HL-60/S4 treated with phorbol 12-myristate 13-acetate at 8.2 ng/mL for 4 days and 3 days (cell line): ENCODE measurements around the gene PLA2G2F.
"Not testable (repeated sequence)": the region's sequence is repeated elsewhere in the genome, so short reads cannot be mapped to it uniquely, and the experiment has no call there.

Experiments used
- in situ Hi-C: fragments of 300-500 bp; cut with MboI; formaldehyde crosslinking; loops from 2 replicates; pipeline ENCODE4 v1.15.0; 2022; ENCODE audit warnings: low sequenced_read_pairs

PLA2G2F gene

DNA sequence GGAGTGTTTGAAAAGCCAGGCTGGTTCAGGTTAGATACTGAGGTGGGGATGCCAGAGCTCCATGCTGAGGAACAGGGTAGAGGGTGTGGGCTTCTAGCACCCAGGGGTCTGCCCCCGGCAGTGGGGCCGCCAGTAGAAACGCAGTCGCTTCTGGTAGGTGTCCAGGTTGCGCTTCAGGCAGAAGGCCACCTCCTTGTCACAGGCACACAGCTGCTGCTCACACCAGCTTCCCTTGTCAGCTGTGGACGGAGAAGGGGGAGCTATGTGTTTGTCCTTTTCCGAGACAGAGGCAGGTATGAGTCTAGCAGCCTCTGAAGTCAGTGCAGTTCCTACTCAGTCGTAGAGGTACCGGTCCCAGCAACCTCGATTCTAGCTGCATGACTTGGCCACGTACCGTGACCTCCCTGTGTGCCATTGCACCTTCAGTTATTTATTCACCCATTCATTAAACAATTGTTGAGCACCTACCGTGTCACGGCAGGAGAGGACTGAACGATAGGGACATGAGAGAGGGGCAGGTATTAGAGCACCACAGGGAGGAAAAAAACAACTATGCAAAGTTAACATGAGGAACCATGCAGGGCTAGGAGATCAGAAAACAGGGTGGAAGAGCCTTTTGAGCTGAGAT lies 25.0 kb upstream of the PLA2G2F start:
- in situ Hi-C loops: no loop called here

DNA sequence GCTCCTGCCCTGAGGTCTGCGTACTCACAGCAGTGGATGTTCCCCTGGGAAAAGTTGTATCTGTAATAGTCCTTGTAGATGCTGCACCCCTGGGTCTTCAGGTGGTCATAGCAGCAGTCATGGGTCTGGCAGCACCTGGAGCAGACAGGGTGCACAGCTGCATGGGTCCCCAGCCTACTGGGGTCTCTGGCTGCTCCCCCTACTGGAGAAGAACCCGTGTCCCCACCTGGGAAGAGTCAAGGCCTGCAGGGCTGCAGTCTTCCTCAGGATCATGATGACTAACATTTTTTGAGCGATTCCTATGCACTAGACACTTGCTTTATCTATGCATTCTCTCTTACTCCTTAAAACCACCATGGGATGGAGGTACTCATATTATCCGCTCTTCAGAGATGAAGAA lies 23.6 kb upstream of the PLA2G2F start:
- in situ Hi-C loops: no loop called here

DNA sequence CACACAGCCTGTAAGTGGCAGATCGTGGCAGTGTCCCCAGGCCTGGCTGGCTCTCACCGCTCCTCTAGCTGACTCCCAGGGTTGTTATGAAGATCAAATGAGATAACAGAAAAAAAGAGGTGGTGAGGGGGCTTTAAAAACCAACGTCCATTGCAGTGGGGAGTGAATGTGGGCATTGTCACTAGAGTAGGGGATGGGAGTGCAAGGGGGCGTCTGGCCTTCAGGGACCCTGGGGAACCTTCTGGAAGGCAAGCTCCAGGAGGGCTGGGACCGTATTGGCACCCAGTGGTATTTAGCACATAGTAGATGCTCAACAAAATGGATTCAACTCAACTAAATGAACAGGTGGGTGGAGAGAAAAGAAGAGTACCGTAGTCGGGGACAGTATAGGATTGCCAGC lies 23.2 kb upstream of the PLA2G2F start:
- in situ Hi-C loops: no loop called here

DNA sequence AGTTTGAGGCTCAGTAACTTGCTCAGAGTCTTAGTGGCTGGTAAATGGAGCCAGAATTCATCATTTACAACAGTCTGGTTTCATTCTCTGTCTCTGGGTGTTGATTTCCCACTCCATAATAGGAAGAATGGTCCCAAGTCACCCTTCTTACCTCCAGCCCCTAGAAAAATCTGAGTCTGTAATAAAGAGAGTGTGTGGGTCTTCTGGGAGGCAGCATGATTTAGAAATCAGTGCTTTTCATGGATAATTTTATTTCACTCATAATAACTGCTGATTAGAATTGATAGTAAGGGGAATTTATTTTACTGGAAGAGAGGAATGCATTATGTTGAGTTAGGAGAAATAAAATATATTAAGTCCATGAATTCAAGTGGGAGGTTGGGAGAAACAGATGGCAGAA lies 21.9 kb upstream of the PLA2G2F start:
- in situ Hi-C loops: no loop called here

DNA sequence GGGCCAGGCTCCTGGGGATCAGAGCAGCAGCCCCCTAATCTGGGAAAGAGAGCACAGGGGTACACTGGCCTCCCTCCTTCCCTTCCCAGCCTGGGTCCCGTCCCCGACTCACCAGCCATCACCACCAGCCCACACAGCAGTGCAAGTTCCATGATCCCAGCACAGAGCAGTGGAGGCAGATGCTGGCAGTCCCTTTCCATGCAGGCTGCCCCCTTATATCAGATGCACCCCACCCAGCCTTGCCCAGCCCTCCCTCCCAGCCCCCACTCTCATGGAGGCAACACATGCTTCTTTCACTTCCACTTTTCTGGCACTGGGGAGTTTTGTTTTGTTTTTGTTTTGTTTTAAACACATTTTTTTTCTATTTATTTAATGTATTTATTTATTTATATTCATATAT lies 19.8 kb upstream of the PLA2G2F start, which contains the start of gene PLA2G2D:
Gene PLA2G2D, minus strand, starts transcription at position 190 of the 400 bp plus-strand sequence. Its CDS starts 38 bp downstream, at position 152.
- in situ Hi-C loops: no loop called here

DNA sequence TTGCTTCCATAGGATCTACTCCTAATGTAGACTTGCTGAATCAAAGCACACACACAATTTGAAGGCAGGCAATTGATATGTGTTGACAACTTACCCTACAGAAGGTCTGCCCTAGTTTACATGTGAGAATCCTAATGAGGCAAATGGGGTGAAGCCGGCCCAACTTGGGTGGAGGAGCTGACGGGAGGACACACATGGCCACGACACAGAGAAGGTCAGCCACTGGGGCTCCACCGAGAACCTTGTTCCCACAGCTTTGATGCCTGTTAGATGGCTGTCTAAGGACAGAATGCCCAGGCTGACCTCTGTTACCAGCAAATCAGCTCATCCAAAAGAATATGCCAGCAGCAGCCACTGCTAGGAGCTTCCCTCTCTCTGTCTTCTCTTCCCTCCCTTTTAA lies 18.3 kb upstream of the PLA2G2F start:
- in situ Hi-C loops: no loop called here

DNA sequence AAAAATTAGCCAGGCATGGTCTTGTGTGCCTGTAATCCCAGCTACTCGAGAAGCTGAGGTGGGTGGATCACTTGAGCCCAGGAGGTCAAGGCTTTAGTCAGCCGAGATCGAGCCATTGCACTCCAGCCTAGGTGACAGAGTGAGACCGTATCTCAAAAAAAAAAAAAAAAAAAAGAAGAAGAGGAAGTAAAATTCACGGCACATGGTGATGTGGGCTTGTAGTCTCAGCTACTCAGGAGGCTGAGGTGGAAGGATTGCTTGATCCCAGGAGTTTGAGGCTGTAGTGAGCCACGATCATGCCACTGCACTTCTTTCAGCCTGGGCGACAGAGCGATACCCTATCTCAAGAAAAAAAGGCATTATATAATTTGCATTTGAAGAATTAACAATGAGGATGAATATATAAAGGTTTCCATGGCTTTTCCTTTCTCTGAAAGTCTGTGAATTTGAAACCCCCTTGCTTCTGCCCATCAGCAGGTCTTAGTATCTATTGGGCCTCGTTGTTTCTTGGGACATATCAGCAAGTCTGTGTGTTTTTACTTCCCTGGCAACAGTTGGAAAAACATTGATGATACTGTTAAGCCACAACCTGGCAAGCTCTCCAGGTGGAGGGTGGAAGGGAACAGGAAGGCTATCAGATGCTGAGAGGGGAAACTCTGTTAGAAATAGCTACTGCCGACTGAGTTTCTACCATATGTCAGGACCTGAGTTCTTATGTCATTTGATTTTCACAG lies 15.2 kb upstream of the PLA2G2F start:
- in situ Hi-C loops: no loop called here

DNA sequence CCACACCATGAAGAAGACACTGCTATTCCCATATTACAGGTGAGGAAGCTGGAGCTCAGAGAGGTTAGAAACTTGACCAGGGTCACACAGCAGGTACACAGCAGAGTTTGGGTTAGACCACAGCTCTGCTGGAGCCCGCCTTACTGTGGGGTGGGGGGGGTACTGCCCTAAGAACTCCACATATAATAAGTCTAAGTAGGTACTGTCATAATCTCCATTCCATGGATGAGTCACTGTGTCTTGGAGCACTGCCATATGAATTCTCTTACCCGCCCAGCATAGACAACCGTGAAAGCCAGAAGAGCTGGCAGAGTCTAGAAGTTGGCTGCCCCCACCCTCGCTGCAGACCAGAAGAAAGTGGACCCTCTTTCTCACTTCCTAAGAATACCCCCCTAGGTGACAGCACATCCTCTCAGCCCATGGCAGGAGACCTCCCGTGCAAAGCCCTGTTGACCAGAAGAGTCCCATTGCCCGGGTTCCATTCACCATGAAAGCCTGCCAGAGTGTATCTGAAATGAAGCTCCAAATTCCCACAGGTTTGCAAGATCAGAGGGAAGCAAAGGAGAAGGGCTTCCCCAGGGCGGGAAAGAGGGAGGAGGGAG lies 14.6 kb upstream of the PLA2G2F start:
- in situ Hi-C loops: no loop called here

DNA sequence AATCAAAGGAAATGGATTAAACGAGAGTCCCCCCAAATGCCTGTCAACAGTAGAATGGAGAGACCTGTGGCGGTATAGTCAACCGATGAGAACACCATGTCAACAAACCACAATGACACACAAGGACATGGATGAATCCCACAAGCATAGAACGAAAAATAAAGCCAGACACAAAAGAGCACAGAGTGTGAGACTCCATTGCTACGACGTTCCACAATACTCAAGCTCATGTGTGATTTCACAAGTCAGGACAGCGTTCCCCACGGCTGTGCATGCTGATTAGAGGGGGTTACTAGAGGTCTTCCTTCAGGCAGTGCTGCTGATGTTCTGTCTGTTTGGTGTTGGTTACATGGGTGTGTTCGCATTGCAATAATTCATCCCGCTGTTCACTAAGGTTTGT lies 14.0 kb upstream of the PLA2G2F start:
- in situ Hi-C loops: no loop called here

DNA sequence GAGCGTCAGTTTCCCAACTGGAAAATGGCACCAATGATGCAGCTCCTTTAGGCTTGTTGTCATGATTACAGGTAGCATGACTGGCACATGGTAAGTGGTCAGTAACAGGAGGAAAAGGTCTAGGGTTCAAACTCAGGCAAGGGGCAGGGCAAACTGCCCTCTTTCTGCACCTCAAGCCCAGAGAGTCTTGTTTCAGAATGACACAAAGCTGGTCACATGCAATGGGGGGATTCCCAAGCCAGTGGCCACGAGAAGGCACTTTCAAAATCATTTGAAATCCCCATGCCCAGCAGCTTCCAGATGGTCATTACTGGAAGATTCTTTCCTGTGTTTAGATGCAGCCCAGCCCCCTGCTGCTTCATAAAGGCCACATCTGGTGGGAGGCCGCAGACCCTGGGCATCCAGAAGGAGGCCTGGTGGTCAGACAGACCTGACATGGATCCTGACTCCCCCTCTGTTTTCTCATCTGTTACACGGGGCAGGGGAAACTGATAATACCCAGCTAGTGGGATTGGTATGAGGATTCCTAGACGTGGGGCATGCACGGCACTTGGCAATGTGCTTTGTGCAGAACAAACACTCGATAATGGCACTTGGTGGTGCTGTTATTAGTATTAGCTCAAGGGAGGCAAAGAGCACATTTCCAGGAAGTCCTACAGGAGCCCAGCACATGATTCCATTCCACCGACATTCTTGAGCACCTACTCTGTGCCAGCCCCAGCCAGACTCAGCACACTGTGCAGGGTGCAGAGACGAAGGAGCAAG lies 12.9 kb upstream of the PLA2G2F start:
- in situ Hi-C loops: no loop called here

DNA sequence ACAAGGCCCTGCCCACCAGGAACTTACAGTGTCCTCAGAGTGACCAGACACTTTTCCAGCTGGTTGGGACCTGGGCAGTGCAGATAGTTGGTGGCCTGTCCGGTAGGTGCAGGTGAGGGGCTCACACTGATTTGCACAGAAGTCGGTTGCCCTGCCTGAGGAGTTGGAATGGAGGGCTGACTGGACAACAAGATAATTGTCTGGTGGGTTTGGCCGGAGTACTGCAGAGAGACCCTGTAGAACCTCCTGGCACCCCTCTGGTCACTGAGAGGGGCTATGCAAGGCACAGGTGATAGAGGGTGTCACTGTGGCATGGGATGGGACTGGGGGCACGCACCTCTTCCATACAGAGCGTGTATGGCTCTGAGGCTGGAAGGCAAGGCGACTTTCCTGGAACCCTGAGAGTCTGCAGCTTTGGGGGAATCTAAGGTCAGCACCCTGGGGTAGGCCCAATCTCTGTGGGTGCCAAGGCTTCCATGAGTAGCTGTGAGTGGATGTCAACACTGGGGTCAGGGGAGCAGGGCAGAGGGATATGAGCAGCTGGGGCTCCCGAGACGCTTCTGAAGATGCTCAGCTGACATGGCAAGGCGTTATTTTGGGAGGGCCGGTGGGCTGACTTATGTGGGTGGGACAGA lies 12.2 kb upstream of the PLA2G2F start:
- in situ Hi-C loops: no loop called here

DNA sequence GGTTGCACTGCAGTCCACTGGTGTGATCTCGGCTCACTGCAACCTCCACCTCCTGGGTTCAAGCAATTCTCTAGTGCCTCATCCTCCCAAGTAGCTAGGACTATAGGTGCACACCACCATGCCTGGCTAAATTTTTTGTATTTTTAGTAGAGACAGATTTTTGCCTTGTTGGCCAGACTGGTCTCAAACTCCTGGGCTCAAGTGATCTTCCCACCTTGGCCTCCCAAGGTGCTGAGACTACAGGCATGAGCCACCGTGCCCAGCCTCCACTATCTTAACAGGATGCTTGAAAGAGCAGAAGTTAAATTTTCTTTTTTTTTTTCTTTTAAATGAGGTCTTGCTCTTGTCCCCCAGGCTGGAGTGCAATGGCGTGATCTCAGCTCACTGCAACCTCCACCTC lies 8.6 kb upstream of the PLA2G2F start:
- in situ Hi-C loops: not testable (repeated sequence)

DNA sequence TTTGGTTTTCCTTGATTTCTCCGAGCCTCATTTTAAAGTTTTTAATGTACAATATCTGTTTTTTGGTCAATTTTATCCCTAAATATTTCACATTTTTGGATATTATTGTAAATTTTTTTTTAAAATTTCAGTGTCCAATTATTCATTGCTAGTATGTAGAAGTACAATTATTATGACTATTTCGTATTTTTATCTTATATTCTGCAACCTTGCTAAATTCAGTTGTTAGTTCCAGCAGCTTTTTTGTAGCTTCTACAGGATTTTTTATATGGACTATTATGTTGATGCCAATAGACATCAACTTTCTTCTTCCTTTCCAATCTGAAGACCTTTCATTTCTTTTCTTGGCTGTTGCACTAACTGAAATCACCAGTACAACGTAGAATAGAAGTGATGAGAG lies 4.1 kb upstream of the PLA2G2F start:
- in situ Hi-C loops: no loop called here

DNA sequence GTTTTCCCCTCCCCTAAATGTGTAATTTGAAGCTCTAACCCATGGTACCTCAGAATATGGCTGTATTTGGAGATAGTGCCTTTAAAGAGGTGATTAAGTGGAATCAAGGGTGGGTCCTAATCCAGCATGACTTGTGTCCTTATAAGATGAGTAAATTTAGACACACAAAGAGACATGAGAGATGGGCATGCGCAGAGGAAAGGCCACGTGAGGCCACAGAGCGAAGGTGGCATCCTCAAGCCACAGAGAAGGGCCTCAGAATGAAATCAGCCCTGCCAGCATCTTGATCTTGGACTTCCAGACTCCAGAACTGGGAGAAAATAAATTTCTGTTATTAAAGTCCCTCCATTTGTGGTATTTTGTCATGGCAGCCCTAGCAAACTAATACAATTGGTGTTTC lies 2.9 kb upstream of the PLA2G2F start:
- in situ Hi-C loops: no loop called here

DNA sequence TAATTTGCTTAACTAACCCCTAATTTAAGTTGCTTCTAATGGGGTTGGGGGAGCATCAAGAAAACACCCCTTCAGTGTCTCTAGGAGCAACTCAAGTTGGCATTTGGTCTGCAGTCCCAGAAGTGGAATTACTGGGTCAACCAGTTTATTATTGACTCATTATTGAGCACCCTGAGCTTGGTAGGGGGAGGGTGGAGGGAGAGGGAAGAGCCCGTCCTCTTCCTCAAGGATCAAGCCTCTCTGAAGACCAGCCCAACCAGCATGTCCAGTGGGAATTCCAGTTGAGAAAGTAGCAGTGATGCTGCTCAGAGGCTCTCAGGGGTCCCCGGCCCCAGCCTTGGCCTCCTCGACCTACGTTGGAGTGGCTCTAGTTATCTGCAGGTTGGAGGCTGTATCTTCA lies 2.1 kb upstream of the PLA2G2F start:
- in situ Hi-C loops: no loop called here

DNA sequence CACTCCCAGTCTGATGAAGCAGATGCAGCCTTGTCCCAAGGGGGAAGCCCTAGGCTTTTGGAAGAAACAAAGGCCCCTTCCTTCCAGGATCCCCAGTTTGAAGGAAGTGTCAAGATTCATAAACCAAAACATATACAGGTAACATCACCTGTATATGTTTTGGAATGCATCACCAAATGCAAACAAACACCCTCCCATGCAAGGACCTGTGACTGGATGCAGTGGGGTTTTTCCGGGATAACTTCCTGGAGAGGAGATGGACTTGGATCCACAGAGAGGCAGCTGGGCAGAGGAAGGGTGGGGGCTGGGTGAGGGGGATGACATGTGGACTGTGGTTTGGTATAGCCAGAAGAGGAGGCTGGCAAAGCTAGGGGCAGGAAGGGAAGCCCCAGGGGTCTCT lies 1.5 kb upstream of the PLA2G2F start:
- in situ Hi-C loops: no loop called here

DNA sequence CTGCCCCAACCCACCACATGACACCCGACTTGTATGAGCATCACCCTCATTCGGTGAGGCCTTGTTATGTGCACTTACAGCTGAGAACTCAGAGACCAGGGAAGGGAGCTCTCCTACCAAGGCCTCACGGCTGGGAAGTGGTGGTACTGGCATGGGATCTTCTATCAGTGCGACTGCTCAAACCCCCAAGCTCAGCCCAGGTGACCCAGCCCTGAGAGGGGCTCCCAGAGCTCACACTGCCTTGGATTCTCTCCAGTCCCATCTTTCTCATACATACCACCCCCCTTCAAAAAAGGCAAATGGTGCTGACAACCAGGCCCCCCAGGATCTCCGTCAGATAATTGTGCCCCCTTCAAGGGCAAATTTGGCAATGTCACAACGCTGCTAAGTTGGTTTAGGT lies 777 bp upstream of the PLA2G2F start:
- in situ Hi-C loops: no loop called here

DNA sequence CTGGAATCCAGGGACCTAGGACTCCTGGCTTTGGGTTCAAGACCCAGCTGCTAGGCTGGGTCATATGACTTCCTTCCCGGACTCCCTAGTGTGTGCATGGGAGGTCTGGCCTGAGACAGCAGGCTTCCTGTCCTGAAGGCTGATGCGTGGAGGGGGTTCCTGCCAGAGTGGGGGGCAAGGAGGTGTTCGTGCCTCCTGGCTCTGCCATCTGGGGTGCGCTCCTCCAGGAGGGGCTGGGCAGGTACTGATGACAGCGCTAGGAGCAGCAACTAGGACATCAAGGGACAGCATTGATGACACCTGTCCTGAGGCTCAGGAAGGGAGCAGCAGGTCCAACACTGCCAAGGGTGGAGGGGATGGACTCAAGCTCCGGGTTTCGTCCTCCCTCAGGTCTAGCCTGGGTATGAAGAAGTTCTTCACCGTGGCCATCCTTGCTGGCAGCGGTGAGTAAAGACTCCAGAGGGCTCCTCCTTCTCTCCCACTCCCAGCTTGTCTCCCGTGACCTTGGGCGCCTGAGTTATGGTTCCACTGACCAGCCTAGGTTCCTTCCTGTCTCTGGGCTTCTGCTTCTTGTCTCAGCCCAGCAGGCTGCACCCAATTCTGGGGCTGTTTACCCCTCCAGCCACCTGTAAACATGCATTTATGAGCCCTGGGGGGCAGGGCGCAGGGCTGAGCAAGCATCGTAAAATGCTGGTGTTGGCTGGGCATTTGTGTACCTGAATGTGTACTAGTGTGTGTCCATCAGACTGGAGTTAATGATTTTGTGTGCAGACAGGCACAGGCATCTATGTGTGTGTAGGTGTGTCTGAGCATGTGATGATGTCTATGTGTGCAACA lies 871 bp downstream of the PLA2G2F start:
- in situ Hi-C loops: no loop called here

DNA sequence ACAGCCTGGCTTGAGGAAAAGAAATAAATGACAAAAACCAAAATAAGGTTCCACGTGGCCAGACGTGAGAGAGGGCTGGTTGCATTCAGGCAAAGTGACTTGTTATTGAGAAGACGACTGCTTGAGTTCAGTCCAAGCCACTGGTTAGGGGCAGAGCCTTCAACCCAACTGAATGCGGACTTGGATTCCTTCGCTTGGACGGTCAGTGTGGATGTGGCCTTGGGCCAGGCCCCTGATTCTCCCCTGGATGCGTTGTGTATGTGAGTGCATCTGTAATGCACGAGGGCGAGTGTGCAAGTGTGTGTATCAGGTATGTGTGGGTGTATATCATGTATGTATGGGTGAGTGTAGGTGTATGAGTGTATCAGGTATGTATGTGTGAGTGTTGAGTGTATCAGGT lies 1.9 kb downstream of the PLA2G2F start:
- in situ Hi-C loops: no loop called here

DNA sequence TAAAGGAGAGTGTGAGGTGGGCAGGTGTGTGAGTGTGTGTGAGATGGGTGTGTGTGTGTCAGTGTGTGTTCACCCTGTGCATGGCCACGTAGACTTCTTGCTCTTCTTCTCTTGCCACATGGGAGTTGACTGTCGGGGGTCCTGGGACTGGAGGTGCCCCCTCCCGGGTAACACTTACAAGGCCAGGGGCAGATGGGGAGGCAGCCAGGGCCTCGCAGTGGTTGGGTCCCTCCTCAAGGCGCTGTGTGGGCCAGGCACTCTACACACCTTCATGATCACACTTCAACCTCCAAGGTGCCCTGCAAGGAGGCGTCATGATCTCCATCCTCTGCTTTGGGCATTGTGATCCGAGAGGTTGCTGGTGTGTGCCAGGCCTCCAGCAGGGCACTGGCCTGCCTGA lies 2.3 kb downstream of the PLA2G2F start:
- in situ Hi-C loops: no loop called here
